K562 (cell line): ENCODE data around the gene DYNLT2. TPM values are rescaled to one million over a fixed set of nuclear protein-coding genes. Genes with fewer than 3 reads are reported as not detected.

ENCODE experiments used
- CREBBP ChIP-seq: IDR thresholded peaks from one replicate; pipeline ENCODE4 v1.6.1; 2012; ENCODE audit warnings: low read depth, mild to moderate bottlenecking, control low read depth, inconsistent platforms, low read length
- E2F5 ChIP-seq: sonication (generic); formaldehyde crosslinking; IDR thresholded peaks from 2 replicates; pipeline ENCODE4 v1.8.0; 2022; ENCODE audit warnings: mild to moderate bottlenecking, missing genetic modification reagents
- FOXM1 ChIP-seq, 2 experiments: fragments of 450-650 bp in 1 of 2; sonication (generic) in 1 of 2; formaldehyde crosslinking in 1 of 2; IDR thresholded peaks; 2 replicates each; pipeline versions ENCODE4 v1.6.1 to v1.9.0; 2017 to 2022; ENCODE audit warnings: low read depth in 2 of 2, mild to moderate bottlenecking in 2 of 2, missing genetic modification reagents in 1 of 2, moderate library complexity in 1 of 2
- FOXP4 ChIP-seq: sonication (generic); formaldehyde crosslinking; IDR thresholded peaks from 2 replicates; pipeline ENCODE4 v1.8.0; 2022; ENCODE audit warnings: mild to moderate bottlenecking, missing genetic modification reagents, borderline replicate concordance
- IFI16 ChIP-seq: fragments of 250-450 bp; sonication (Bioruptor Pico); IDR thresholded peaks from 2 replicates; pipeline ENCODE4 v2.1.2; 2022; ENCODE audit warnings: mild to moderate bottlenecking, inconsistent platforms
- MAZ ChIP-seq, 2 experiments: fragments of 450-650 bp in 1 of 2; sonication (generic) in 1 of 2; formaldehyde crosslinking; IDR thresholded peaks in 1 of 2; conservative IDR thresholded peaks in 1 of 2; 2 replicates each; pipeline versions ENCODE4 v1.4.0 to v1.5.0; 2020; ENCODE audit warnings: mild to moderate bottlenecking in 1 of 2, missing genetic modification reagents in 1 of 2
- TCFL5 ChIP-seq: fragments of 250-450 bp; sonication (Bioruptor Pico); conservative IDR thresholded peaks from 2 replicates; pipeline ENCODE4 v1.6.1; 2021; ENCODE audit warnings: mild to moderate bottlenecking, moderate library complexity, matching md5 sums
- ZNF124 ChIP-seq: sonication (generic); formaldehyde crosslinking; IDR thresholded peaks from 2 replicates; pipeline ENCODE4 v1.8.1; 2022; ENCODE audit warnings: missing genetic modification reagents
- ZNF146 ChIP-seq: IDR thresholded peaks from one replicate; pipeline ENCODE4 v1.6.1; 2018; ENCODE audit warnings: missing compliant biosample characterization; ENCODE audit not compliant: unreplicated experiment
- polyA plus RNA-seq, 8 experiments: library from polyadenylated mRNA; depleted of rRNA in 4 of 8; stranded (reverse) in 5 of 8; unstranded in 3 of 8; fragments of >200 nt; fragmentation: Nextera tagmentation in 2 of 8; fragmentation: Illumina TruSeq in 1 of 8; extraction: Ambion mirVana in 2 of 8; extraction: Trizol in 1 of 8; gene quantifications; 2 replicates each; pipeline versions ENCODE4 v1.2.1 to v1.2.3, GENCODE V29; 2011 to 2014; ENCODE audit warnings: inconsistent platforms in 1 of 8, missing spikeins in 1 of 8
- total RNA-seq, 7 experiments: library from RNA; depleted of rRNA in 6 of 7; stranded (reverse); fragments of >200 nt in 6 of 7; fragmentation: Illumina TruSeq in 2 of 7; extraction: Trizol in 2 of 7; gene quantifications; 2 replicates each; pipeline versions ENCODE4 v1.2.1 to v1.2.3, GENCODE V29; 2011 to 2021; ENCODE audit warnings: low replicate concordance in 1 of 7
- TF ChIP-seq, protein P1 (sequence below): sonication (generic); formaldehyde crosslinking; IDR thresholded peaks from 2 replicates; pipeline ENCODE4 v1.8.0; 2022; ENCODE audit warnings: mild to moderate bottlenecking, missing genetic modification reagents
- TF ChIP-seq, protein P2 (sequence below): fragments of 250-450 bp; sonication (Bioruptor Pico); IDR thresholded peaks from 2 replicates; pipeline ENCODE4 v1.4.0; 2020

Gene DYNLT2
- total and polyA plus RNA-seq, 9 of the 15 experiments (the other 6 are each of a cell fraction or from before 2014, with no cell fraction given), result 2.0 to 12.8 (median 6.3) TPM

DNA sequence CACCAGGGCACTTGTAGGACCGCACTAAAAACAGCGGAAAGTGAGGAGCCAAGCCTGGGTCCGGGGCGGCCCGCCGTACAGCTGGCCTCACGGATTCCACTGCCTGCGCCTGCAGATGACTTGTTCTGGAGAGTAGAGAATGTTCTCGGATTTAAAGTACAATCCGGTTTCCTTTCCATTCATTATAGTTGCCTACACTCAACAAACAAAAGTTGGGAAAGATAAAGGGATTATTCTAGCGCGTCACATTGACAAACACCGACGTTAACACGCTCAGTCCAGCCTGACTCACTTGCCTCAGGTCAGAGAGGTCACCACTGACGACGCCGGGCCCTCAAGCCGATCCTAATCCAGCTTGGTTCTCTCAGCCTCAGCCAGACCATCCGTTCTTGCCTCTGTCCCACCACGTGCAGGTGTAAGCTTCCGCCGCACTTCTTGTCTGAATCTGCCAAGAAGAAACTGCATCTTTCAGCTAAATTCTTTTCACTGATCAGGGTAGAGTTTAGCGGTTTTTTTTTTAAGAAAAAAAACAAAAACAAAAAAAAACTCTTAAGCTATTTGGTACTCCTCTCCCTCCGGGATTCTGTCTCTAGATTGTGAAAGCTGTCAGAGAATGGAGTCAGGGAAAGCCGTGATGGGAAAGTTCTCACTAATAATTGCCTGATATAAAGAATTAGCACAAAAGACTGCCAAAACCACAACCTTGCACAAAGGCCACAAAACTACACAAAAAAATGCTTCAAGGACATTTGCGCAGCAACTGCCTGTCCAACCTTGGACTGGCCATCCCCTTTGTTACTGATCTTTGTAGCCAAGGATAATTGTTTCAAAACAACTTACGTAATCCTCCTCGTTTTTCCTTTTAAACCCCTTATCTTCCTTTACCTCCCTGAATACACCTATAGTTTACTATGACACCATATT lies 26.0 kb downstream of the DYNLT2 start (continued):
- TF ChIP-seq, protein P1, sequence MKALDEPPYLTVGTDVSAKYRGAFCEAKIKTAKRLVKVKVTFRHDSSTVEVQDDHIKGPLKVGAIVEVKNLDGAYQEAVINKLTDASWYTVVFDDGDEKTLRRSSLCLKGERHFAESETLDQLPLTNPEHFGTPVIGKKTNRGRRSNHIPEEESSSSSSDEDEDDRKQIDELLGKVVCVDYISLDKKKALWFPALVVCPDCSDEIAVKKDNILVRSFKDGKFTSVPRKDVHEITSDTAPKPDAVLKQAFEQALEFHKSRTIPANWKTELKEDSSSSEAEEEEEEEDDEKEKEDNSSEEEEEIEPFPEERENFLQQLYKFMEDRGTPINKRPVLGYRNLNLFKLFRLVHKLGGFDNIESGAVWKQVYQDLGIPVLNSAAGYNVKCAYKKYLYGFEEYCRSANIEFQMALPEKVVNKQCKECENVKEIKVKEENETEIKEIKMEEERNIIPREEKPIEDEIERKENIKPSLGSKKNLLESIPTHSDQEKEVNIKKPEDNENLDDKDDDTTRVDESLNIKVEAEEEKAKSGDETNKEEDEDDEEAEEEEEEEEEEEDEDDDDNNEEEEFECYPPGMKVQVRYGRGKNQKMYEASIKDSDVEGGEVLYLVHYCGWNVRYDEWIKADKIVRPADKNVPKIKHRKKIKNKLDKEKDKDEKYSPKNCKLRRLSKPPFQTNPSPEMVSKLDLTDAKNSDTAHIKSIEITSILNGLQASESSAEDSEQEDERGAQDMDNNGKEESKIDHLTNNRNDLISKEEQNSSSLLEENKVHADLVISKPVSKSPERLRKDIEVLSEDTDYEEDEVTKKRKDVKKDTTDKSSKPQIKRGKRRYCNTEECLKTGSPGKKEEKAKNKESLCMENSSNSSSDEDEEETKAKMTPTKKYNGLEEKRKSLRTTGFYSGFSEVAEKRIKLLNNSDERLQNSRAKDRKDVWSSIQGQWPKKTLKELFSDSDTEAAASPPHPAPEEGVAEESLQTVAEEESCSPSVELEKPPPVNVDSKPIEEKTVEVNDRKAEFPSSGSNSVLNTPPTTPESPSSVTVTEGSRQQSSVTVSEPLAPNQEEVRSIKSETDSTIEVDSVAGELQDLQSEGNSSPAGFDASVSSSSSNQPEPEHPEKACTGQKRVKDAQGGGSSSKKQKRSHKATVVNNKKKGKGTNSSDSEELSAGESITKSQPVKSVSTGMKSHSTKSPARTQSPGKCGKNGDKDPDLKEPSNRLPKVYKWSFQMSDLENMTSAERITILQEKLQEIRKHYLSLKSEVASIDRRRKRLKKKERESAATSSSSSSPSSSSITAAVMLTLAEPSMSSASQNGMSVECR (CRISPR knock-in tag), result no peak
- no peak for TF ChIP-seq FOXP4 (CRISPR knock-in tag)
- no peak for TF ChIP-seq MAZ (CRISPR knock-in tag; conservative IDR thresholded peaks at IDR 0.05 in 1 of 2, IDR thresholded peaks at IDR 0.05 in 1 of 2)
- TF ChIP-seq, protein P2, sequence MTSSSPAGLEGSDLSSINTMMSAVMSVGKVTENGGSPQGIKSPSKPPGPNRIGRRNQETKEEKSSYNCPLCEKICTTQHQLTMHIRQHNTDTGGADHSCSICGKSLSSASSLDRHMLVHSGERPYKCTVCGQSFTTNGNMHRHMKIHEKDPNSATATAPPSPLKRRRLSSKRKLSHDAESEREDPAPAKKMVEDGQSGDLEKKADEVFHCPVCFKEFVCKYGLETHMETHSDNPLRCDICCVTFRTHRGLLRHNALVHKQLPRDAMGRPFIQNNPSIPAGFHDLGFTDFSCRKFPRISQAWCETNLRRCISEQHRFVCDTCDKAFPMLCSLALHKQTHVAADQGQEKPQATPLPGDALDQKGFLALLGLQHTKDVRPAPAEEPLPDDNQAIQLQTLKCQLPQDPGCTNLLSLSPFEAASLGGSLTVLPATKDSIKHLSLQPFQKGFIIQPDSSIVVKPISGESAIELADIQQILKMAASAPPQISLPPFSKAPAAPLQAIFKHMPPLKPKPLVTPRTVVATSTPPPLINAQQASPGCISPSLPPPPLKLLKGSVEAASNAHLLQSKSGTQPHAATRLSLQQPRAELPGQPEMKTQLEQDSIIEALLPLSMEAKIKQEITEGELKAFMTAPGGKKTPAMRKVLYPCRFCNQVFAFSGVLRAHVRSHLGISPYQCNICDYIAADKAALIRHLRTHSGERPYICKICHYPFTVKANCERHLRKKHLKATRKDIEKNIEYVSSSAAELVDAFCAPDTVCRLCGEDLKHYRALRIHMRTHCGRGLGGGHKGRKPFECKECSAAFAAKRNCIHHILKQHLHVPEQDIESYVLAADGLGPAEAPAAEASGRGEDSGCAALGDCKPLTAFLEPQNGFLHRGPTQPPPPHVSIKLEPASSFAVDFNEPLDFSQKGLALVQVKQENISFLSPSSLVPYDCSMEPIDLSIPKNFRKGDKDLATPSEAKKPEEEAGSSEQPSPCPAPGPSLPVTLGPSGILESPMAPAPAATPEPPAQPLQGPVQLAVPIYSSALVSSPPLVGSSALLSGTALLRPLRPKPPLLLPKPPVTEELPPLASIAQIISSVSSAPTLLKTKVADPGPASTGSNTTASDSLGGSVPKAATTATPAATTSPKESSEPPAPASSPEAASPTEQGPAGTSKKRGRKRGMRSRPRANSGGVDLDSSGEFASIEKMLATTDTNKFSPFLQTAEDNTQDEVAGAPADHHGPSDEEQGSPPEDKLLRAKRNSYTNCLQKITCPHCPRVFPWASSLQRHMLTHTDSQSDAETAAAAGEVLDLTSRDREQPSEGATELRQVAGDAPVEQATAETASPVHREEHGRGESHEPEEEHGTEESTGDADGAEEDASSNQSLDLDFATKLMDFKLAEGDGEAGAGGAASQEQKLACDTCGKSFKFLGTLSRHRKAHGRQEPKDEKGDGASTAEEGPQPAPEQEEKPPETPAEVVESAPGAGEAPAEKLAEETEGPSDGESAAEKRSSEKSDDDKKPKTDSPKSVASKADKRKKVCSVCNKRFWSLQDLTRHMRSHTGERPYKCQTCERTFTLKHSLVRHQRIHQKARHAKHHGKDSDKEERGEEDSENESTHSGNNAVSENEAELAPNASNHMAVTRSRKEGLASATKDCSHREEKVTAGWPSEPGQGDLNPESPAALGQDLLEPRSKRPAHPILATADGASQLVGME (CRISPR knock-in tag), result no peak
- no peak for TF ChIP-seq IFI16 (CRISPR knock-in tag)
- TF ChIP-seq CREBBP, result no peak
- TF ChIP-seq E2F5 (CRISPR knock-in tag), result no peak
- TF ChIP-seq ZNF146 (CRISPR knock-in tag), result no peak
- no peak for TF ChIP-seq ZNF124 (CRISPR knock-in tag)
- TF ChIP-seq TCFL5 (CRISPR knock-in tag), result no peak
- no peak for TF ChIP-seq FOXM1 (IDR thresholded peaks at IDR 0.05; ENCODE audit: low read depth)
- TF ChIP-seq FOXM1 (CRISPR knock-in tag; IDR thresholded peaks at IDR 0.05; ENCODE audit: low read depth), result no peak
